ENCODE data around the gene CCDC148.

The CCDC148 gene

DNA sequence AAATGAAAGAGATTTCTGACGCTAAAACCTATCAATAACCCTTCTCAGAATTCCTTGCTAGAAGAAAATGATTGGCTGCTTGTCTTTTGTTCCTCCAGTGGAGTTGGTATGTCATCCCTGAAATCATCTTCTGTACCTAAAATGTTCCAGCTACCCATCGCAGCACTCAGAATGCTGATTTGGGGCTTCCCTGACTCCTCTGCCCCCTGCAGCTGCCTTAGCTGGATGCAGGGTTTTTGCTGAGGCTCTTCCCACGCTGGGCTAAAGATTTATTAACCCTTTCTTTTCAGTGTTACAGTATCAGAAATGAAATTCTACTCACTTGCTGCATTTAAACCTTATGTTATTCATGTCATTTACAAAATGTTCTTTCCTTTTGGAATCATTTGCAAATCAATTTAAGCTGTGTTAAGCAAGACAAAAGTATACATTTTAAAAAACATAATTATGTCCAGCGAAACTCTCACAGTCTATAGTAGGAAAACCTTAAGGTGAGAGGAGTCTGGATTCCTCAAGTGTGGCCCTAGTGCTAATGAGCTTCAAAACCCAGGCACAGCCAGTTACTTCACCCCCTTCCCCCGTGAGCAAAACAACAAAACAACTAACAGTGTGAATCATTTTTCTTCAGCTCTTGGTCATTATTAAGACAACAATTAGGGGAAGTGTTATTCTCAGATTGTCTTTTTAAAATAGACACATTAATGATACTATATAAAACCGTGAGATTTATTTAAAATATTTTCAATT lies 33.0 kb upstream of the CCDC148 start:
- Histone ChIP-seq H3K36me3 (ENCODE audit: low read depth) (0 out of 2 replicates have a peak, but pooled peaks cover 4% of the 10 kb centered on the region), H3K27me3 (ENCODE audit: insufficient read depth, poor library complexity, severe bottlenecking) (no peaks in the 10 kb centered on the region), H3K4me1 (ENCODE audit: insufficient read depth, poor library complexity, severe bottlenecking) (peaks cover 18% of the 10 kb centered on the region), H3K27ac (ENCODE audit: poor library complexity, severe bottlenecking) (no peak overlapping the region), H3K9me3 (ENCODE audit: severe bottlenecking) (no peaks in the 10 kb centered on the region), H3K4me3 (ENCODE audit: severe bottlenecking) (no peak overlapping the region)
- no peak for DNase-seq (ENCODE audit: low spot score)
- no peak for ATAC-seq (ENCODE audit: low read depth)
- TF ChIP-seq, protein P1, sequence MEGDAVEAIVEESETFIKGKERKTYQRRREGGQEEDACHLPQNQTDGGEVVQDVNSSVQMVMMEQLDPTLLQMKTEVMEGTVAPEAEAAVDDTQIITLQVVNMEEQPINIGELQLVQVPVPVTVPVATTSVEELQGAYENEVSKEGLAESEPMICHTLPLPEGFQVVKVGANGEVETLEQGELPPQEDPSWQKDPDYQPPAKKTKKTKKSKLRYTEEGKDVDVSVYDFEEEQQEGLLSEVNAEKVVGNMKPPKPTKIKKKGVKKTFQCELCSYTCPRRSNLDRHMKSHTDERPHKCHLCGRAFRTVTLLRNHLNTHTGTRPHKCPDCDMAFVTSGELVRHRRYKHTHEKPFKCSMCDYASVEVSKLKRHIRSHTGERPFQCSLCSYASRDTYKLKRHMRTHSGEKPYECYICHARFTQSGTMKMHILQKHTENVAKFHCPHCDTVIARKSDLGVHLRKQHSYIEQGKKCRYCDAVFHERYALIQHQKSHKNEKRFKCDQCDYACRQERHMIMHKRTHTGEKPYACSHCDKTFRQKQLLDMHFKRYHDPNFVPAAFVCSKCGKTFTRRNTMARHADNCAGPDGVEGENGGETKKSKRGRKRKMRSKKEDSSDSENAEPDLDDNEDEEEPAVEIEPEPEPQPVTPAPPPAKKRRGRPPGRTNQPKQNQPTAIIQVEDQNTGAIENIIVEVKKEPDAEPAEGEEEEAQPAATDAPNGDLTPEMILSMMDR (IDR thresholded peaks at IDR 0.05; ENCODE audit: poor library complexity, severe bottlenecking): no peak

DNA sequence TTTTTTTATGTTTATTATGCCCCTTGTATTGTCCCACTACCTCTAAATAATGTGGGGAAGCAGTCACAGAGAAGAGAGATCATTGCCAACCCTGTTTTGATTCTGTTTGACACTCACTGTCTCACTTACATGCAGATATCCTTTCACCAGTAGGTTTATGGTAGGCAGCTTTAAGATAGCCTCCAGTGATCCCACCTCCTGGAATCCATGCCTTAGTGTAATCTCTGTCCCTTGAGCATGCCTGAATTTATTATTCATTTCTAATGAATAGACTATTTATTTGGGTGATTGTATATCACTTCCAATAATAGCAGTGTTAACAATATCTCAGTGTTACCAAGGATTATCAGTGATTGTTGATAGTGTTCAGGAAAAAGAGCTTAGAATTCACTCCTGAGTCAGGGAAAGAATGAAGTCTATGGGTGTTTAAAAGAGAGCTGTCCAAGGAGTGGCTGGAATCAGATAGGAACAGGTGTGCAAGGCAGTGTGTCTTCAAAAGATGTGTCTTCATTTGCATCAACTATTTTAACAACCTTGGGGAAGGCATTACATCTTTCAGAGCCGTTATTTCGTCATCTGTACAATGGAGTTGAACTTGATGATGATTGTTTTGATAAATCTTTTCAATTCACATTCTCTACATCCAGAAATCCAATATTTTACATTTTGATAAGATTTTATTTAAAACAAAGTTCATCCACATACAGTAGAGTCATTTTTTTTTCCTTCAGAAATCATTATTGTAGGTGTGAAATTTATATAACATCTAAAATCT lies 32.1 kb upstream of the CCDC148 start:
- Histone ChIP-seq H3K4me1 (ENCODE audit: insufficient read depth, poor library complexity, severe bottlenecking) (peaks cover 18% of the 10 kb centered on the region), H3K9me3 (ENCODE audit: severe bottlenecking) (no peaks in the 10 kb centered on the region), H3K27me3 (ENCODE audit: insufficient read depth, poor library complexity, severe bottlenecking) (no peaks in the 10 kb centered on the region), H3K4me3 (ENCODE audit: severe bottlenecking) (no peak overlapping the region), H3K27ac (ENCODE audit: poor library complexity, severe bottlenecking) (no peak overlapping the region), H3K36me3 (ENCODE audit: low read depth) (0 out of 2 replicates have a peak, but pooled peaks cover 4% of the 10 kb centered on the region)
- ATAC-seq (ENCODE audit: low read depth): no peak
- DNase-seq (ENCODE audit: low spot score): no peak
- TF ChIP-seq, protein P1 (IDR thresholded peaks at IDR 0.05; ENCODE audit: poor library complexity, severe bottlenecking): no peak

DNA sequence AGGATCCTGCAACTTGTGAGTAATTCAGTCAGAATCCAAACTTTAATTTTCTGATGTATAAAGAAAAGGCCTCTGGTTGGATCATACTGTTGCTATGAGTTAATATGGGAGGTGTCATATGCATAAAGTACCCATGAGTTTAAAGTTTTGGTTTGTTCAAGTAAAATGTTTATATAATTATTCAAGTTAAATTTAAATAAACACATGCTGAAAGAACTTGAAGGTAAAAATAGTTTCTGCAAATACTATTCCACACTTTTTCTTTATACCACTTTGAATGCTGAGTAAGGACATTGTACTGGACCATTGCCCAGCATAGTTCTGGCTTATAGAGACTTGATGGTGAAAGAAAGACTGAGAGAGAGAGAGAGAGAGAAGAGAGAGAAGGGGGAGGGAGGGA lies 30.9 kb upstream of the CCDC148 start:
- Histone ChIP-seq H3K9me3 (ENCODE audit: severe bottlenecking) (no peaks in the 10 kb centered on the region), H3K4me1 (ENCODE audit: insufficient read depth, poor library complexity, severe bottlenecking) (peaks cover 24% of the 10 kb centered on the region), H3K27ac (ENCODE audit: poor library complexity, severe bottlenecking) (no peak overlapping the region), H3K36me3 (ENCODE audit: low read depth) (0 out of 2 replicates have a peak, but pooled peaks cover 4% of the 10 kb centered on the region), H3K4me3 (ENCODE audit: severe bottlenecking) (no peak overlapping the region), H3K27me3 (ENCODE audit: insufficient read depth, poor library complexity, severe bottlenecking) (no peaks in the 10 kb centered on the region)
- no peak for DNase-seq (ENCODE audit: low spot score)
- no peak for ATAC-seq (ENCODE audit: low read depth)
- TF ChIP-seq, protein P1 (IDR thresholded peaks at IDR 0.05; ENCODE audit: poor library complexity, severe bottlenecking): no peak

DNA sequence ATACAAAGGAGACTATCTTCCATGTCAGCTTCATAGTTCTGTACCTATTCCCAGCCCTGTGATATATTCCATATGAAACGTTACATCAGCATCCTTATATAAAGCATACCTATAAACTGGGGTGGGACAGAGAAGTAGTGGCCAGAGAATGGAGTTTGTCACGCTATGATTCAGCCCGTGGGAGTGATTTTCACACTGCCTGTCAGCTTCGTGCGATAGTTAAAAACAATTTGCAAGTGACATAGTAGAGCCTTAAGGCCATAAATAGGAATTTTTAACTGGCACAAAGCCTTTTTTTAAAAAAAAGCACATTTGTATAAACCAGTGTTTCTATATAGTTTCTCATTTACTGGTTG lies 30.4 kb upstream of the CCDC148 start:
- DNase-seq (ENCODE audit: low spot score) (no peak), ATAC-seq (ENCODE audit: low read depth) (peak; percentile 36; the same call in 1 of the 3 replicates)
- H3K36me3 ChIP-seq (ENCODE audit: low read depth): 0 out of 2 replicates have a peak, but pooled peaks cover 4% of the 10 kb centered on the region
- H3K27ac ChIP-seq (ENCODE audit: poor library complexity, severe bottlenecking): no peak overlapping the region
- TF ChIP-seq, protein P1 (IDR thresholded peaks at IDR 0.05; ENCODE audit: poor library complexity, severe bottlenecking): no peak
- H3K4me3 ChIP-seq (ENCODE audit: severe bottlenecking): no peak overlapping the region
- no peaks in the 10 kb centered on the region for H3K9me3 ChIP-seq (ENCODE audit: severe bottlenecking)
- no peaks in the 10 kb centered on the region for H3K27me3 ChIP-seq (ENCODE audit: insufficient read depth, poor library complexity, severe bottlenecking)
- H3K4me1 ChIP-seq (ENCODE audit: insufficient read depth, poor library complexity, severe bottlenecking): peaks cover 29% of the 10 kb centered on the region
